NCI-H1694 treated with DMSO at 0.1 percent for 48 hours (cell line): ENCODE data around the gene PLCB2.

Experiments used
- DNase-seq: peaks from one replicate; lab custom pipeline; 2025; lab: John Stamatoyannopoulos, UW

The PLCB2 gene

DNA sequence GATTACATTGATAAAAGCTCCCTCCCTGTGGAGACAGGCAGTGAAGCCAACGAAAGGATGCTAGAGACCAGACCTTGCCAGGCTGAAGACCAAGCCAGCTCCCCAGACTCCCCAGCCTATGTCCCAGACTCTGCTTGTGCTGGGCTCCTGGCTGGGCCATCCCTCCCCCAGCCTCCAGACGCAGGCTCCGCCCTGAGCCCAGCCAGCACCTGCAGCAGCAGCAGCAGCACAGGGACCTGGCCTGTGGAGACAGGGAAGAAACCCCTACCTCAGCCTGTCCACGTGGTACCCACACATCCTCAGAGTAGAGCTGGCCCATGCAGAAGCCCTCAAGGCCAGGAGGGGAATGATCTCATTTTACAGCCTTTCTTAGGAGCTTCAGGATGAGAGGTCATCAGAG is 38.1 kb downstream of the PLCB2 start:
- no peak for DNase-seq

DNA sequence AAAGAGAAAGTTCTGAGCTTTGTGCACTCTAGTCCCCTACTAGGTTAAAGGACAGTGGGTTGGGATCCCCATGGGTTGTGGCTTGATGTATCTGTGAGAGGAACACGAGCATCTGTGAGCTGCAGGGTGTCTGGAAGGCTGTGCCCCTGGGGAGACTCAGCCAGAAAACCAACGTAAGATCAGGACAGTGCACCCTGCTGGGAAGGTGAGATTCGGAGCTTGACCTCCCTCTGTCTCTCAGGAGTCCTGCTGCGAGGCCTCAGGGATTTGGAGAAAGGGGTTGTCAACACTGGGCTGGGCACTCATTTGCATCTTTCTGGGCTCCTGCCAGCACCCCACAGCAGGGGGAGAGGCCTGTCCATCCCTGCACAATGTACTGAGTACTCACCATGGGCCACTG is 40.1 kb downstream of the PLCB2 start:
- no peak for DNase-seq

DNA sequence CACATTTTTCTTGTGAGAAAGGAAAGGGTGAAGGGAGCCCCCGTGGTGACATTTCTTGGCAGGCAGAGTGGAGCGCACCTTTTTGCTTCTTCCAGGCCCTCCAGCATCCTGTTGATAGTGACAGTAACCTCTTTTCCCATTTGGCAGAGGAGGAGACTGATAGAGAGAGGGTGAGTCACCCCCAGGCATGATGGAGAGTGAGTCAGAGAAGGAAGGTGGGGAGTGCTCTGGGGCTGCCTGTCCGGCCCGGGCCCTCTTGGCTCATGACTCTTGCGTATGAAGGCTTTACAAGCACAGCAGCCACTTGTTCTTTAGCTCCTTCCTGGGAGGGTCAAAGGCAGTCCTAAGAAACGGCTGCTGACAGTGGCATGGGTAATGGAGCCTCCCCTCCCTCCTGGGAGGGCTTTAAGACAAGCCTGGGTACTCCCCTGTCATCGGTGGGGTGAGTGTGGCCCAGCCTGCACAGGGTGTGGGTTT is 40.9 kb downstream of the PLCB2 start:
- DNase-seq: no peak

DNA sequence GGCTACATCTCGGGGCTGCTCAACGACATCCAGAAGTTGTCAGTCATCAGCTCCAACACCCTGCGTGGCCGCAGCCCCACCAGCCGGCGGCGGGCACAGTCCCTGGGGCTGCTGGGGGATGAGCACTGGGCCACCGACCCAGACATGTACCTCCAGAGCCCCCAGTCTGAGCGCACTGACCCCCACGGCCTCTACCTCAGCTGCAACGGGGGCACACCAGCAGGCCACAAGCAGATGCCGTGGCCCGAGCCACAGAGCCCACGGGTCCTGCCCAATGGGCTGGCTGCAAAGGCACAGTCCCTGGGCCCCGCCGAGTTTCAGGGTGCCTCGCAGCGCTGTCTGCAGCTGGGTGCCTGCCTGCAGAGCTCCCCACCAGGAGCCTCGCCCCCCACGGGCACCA is 41.9 kb downstream of the PLCB2 start:
- DNase-seq: no peak

DNA sequence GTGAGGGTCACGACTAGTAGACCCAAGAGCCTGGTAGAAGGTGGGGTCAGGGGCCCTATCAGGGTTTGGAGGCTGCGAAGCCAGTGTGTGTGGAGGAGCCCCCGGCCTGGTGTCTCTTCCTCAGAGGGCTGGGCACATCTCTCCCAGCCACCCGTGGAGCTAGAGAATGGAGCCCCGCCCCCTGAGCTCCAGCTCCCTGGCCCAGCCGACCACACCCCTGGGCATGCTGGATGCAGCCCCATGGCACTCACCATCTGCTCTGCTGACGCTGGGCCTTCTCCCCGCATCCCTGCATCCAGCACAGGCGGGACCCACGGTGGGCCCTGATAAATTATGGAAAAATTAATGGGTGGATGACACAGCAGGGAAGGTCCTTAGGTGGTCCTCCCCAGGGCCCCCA is 42.4 kb downstream of the PLCB2 start:
- DNase-seq: no peak

DNA sequence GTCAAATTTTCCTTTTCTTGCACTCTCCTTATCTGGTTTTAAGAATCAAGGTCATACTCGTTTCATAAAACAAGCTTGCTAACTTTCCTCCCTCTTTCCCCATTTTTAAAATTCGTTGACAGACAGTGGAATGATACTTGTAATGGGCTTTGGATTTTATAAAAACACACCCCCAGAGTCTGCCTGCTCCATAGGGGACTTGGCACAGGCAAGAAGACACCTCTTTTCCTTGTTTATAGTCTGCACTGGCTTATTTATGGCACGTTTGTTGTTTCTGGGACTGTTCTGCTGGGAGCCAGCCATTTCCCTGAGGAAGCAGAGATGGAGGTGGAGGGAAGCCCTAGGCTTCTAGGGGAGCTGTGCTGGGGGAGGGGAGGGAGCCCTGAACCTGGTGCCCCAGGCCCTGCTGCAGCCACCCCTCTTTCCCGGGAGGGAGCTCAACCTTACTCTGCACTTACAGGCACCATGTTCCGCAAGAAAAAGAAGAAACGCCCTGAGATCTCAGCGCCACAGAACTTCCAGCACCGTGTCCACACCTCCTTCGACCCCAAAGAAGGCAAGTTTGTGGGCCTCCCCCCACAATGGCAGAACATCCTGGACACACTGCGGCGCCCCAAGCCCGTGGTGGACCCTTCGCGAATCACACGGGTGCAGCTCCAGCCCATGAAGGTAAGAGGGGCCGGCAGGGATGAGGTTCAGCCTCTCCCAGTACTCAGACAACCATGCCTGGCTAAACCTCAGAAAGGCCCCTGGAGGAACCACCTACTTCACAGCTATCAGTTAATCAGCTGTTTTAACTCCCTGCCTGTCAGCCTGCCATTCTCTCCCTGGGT is 43.2 kb downstream of the PLCB2 start:
- DNase-seq: no peak

DNA sequence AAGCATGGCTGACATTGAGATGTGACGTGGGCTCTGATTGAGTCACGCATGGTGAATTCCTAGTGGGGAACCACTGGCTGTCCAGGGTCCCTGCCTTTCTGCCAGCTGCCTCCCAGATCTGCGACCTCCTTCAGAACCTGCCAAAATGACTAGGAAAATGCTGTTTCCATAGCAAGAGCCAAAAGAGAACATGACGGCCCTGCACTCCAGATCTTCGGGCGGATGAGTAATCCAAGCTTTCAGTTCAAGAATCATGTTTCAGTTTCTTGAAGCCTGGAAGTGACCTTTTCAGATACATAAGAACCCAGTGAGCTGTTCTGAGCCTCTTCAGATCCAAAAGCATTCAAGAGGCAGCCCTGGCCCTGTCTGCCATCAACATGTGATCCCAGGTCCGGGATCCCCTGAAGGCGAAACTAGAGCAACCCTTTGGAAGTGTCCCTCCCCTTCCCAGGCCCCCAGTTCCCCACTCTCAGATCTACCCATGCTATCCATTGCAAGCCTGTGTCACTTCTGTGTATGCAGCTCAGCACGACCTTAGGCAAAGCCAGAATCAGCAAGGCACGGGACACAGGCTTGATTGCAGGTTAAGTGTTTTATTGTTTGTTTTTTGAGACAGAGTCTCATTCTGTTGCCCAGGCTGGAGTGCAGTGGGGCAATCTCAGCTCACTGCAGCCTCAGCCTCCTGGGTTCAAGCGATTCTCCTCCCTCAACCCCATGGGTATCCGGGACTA is 44.5 kb downstream of the PLCB2 start:
- no peak for DNase-seq

DNA sequence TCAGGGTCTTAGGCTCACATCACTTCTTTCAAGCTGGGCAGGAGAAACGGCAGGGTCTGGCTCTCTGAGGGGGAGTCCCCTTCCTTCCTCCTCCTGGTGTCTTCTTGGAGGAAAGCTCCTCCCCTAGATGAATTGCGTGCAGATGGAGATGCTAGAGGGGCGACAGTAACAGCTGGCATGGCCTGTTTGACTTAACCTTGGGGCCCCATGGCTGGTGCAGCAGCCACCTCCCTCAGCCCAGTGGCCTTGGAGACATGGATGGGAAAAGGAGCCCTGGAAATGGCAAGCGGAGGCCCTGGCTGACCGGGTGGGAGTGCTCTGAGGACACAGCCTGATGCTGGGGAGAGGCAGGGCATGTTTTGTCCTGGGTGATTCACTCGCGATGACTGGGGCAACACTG is 48.7 kb downstream of the PLCB2 start:
- DNase-seq: no peak

DNA sequence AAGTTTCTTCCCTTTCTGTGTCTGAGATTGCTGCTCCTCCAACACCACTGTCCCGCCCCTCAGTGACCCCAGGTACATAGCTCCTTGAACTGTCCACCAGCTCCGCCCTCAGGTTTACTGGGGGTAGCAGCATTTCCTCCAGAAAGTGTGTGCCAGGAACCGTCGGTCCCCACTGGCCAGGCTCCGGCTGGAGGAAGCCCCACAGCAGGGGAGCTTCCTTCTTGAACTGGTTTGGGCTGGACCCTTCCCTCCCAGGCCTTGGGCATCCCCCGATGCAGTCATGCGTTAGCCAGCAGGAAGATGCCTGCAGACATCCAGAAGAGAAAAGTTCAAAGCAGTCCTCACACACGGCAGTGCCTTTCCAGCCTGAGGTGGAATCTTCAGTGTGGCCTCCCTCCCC is 49.2 kb downstream of the PLCB2 start:
- no peak for DNase-seq

DNA sequence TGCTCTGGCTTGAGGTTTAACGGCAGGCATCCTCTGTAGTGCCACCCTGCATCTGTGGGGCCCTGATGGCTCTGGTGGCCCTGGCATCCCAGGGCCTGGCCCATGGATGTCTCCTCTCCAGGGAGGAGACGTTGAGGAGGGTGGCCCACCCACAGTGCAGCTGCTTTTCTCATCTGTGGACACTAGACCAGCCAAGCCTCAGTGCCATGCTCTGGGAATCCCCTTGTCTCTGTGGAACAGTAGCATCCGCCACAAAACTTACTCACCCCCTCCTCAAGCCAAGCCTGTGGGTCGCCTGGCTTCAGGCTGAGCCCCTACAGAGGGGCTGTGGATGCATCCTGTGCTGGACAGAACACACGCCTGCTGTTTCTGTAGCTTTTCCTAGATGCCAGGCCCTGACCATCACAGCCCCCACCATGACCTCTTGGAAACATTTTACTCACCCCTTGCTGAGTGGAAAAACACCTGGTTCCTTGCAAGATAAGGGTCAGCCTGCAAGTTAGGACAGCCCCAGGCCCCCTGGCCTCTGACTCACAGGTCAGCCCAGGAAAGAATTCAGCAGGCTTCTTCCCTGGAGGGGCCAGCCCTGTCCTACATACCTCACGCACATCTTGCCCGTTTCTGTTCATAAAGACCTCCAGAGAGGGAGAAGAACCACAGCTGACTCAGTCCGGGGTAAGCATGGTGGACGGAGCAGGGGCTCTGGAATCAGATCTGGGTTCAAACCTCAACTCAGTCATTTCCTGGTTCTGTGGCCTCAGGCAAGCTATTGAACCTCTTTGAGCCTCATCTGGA is 49.9 kb downstream of the PLCB2 start:
- no peak for DNase-seq

DNA sequence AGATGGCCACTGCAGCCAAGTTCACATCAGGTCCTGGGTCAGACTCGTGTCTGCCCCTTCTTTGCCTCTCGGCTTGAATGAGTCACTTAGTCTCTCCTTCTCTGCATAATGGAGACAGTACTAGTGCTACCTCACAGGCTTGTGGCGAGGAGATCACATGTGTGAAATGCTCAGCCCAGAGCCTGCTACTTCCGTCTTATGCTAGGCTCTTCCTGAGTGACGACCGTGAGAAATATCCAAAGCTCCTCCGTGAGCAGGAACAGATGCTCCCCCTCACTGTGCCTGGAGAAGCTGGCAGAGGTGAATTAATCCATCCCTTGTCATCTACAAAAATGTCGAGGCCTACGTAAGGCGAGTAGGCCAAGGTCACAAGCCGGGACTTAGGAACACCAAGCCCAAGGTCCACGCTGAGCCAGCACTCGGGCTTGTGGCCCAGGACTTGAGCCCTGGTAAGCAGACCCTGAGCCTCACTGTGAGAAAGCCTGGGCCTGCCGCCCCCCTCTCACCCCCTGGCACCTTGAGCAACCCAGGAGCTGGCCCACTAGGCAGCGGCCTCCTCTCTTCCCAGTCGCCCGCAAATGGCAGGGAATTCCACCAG is 51.0 kb downstream of the PLCB2 start:
- no peak for DNase-seq

DNA sequence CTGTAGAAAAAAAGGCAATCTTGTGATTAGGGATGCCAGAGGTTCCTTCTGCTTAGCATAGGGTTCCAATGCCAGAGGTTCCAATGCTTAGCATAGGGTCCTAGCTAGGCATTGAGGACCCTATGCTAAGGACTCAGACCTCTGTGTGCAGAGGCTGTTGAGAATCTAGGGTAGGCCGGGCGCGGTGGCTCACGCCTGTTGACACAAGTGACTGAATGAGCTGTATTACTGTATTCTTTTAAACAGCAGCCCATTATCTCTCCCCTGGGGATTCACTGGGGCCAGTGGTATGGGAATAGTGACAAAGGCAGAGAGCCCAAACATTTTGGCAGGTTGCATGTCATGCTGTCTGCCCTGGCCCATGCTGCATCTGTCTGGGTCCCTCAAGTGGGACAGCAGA is 52.7 kb downstream of the PLCB2 start:
- DNase-seq: no peak

DNA sequence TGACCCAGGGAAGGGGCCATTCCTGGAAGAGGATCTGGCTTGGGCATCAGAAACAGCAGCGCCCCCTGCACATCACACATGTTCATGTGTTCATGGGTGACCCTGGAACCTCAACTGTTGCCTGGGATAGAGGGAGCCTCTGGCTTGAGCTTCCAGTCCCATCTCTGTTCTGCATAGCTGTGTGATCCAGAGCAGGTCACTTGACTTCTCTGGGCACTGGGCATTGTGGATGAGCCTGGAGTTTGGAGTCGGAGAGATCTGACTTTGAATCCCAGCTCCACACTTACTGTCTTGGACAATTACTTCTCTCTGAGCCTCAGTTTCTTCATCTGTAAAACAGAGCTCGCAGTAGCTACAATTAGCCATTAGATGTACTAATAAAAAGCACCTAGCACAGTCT is 53.3 kb downstream of the PLCB2 start:
- DNase-seq: no peak

DNA sequence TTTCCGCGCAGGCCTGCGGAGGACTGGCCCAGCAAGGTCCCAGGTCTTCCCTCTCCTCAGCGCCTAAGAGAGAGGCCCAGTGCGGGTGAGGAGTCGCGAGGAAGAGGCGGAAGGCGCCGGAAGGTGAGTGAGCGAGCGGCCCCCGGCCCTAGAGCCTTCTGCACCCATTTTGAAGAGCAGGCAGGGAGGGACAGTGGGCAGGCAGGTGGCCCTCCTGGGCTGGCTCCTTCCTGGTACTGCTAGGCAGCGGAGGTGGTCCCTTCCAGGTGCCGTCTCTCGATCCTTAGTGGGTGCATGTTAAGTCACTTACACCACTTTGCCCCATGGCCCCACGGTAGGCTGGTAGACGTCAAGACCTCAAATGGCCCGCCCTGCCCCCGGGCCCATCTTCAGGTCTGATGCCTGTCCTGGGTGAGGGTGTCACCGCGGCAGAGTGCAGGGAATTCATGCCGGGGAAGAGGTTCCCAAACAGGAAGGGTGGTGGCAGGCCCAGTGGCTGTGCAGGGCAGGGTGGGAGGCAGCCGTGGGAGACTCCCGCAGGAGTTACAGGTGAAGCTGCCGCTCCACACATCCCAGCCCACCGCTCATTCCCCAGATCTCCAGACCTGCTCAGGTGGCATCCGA is 54.5 kb downstream of the PLCB2 start:
- DNase-seq: no peak

DNA sequence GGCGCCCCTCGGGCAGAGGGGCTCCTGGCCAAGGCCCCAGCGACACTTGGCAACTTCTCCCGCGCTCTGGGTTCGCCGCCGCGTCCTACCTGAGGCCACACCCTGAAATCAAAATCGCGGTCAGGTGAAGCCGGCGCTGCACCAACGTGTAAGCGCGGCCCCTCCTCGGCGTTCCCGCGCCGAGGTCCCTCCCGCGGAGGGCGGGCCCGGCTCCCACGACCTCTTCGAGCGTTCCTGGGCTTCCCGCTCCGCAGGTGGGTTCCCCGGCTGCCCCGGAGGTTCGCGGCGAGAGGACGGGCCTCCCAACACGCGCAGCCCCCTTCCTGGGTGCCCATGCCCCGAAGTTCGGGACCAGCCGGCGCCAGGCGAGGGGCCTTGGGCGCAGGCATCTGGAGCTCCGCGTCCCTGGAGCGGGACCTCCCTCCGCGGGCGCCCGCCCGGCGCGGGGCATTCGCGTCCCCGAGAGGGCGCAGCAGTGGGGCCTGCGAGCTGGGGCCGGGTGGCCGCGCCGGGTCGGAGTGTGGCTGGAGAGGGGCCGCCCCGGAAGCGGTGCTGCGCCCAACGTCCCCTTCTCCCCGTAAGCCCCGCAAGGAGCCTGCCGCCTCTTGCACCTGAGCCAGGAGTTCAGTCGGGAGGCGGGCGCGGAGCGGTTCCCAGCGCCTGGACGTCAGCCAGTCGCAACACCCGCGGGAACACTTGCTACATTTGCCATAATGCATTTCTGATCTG is 55.1 kb downstream of the PLCB2 start:
- no peak for DNase-seq

DNA sequence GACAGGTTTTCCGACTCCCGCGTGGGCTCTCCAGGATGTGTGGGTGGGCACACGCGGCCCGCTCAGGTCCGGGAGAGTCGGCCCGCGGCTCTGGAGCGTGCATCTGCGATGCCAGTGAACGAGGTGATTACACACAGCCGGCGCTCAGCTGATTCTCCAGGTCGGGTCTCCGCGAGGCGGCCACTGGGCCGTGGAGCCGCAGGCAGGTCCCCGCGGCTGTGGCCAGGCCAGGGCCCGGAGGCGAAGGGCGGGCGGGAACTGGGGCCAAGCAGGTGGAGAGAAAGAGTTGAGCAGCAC is 55.6 kb downstream of the PLCB2 start:
- no peak for DNase-seq

DNA sequence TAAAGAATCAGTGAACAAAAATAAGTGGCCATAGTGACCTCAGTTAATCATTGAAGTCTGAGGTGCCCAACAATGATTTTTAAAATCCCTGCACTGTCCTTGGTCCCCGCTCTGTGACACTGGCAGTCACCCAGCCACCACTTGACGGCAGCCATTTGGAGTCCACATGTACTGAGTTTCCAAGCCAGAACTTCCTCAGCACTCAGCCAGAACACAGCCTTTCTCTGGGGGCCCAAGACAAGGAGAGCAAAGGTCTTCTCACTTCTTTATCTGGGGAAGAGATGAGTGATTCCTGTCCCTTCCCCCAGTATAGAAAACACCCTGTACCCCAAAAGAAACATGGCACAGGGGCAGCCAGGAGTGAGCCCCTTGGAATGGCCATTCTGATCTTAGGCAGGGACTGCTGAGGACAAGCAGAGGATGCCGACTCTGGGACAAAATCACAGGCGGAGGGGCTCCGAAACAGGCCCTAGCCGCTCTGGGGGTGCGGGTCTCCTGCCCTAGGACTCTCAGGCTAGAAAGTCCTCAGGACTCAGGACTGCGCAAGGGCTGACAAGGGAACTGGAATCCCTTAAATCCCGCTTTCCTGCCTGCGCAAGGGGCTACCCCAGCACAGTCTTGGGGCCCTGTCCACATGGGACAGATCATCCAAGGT is 56.1 kb downstream of the PLCB2 start:
- DNase-seq: no peak

DNA sequence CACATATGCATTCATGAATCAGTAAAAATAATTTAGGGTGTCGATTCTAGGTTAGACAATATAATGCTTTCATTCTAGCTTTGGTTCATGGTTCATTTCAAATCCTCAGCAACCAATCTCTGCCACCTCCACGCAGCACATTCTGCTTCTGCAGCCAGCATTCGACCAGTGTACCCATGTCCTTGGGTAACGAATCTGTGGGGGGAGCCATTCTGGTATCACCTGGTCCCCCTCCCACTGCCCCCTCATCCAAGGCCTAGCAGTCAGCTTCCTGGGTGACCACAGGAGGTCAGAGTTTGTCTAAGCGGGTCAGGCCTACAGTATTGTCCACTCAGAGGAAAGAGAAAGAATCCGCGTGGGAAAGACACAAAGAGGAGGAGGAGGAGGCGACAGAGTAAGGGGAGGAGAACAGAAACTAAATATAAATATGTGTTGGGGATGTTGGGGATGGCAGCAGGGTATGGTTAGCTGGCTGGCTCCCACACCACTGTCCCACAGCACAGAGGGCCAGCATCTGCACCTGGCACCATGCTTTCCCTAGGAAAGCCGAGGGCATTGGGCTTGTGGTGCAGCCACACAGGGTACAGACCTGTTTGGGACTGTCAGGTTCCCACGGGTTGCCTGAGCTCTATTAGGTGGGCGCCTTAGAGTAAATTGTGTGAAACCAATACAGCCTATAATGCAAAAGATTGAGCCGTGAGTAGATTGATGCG is 56.8 kb downstream of the PLCB2 start:
- DNase-seq: no peak

DNA sequence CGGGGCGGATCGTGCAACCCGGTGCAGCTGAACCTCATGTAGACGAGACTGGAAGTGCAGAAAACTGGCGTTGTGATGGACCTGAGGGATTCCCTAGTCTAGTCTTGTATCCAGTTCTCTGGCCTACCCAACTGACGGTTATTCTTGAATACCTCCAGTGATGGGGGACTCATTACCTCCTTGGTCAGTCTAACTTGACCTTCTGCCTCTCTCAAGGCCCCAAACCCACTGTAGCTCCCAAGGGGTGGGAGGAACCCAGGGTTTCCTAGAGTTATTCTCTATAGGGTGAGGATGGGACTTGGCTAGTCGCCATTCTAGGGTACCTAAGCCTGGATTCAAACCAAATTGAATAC is 57.5 kb downstream of the PLCB2 start:
- no peak for DNase-seq
